Stomach (tissue), 9 donors: ENCODE data around the gene MRPL55. TPM values are rescaled to one million over a fixed set of nuclear protein-coding genes. Genes with fewer than 3 reads are reported as not detected.
"Not testable (repeated sequence)": the region's sequence is repeated elsewhere in the genome, so short reads cannot be mapped to it uniquely, and the experiment has no call there.

Experiments
- DNase-seq, 2 donors: peaks; one replicate each; pipeline versions ENCODE4 v3.0.0 to v3.0.0-alpha.2; 2013 to 2019
- H3K27ac ChIP-seq, 5 donors: fragments of 200-600 bp in 4 of 5; sonication (generic) in 4 of 5; one replicate each; pipeline ENCODE4 v1.5.1; 2013 to 2019; ENCODE audit warnings: mild to moderate bottlenecking in 1 of 5, moderate library complexity in 1 of 5
- H3K27me3 ChIP-seq, 3 donors: fragments of 200-600 bp; sonication (generic); one replicate each; pipeline ENCODE4 v1.5.1; 2017 to 2019; ENCODE audit warnings: mixed run types in 1 of 3
- H3K36me3 ChIP-seq, 4 donors: fragments of 200-600 bp; sonication (generic); 1 replicate in 3 of 4; 2 replicates in 1 of 4; pipeline ENCODE4 v1.5.1; 2016 to 2019
- H3K4me1 ChIP-seq, 4 donors: fragments of 200-600 bp; sonication (generic); one replicate each; pipeline ENCODE4 v1.5.1; 2016 to 2019
- H3K4me3 ChIP-seq, 4 donors: fragments of 200-600 bp; sonication (generic) in 3 of 4; one replicate each; pipeline ENCODE4 v1.5.1; 2016 to 2019; ENCODE audit warnings: mild to moderate bottlenecking in 1 of 4
- H3K9me3 ChIP-seq, 4 donors: fragments of 200-600 bp; sonication (generic); one replicate each; pipeline ENCODE4 v1.5.1; 2016 to 2019
- CTCF ChIP-seq, 7 experiments: fragments of 450-650 bp in 4 of 7; fragments of 200-600 bp in 3 of 7; sonication (generic) in 3 of 7; IDR thresholded peaks; one replicate each; pipeline ENCODE4 v1.5.1; 2016 to 2019; ENCODE audit warnings: antibody characterized with exemption in 7 of 7, control low read depth in 2 of 7, mild to moderate bottlenecking in 1 of 7
- EP300 ChIP-seq: sonication (generic); formaldehyde crosslinking; IDR thresholded peaks from one replicate; pipeline ENCODE4 v1.6.1; 2017; ENCODE audit warnings: antibody characterized with exemption
- POLR2A ChIP-seq, 4 donors: fragments of 450-650 bp; IDR thresholded peaks; one replicate each; pipeline ENCODE4 v1.6.1; 2016; ENCODE audit warnings: antibody characterized with exemption in 4 of 4, control low read depth in 2 of 4, mild to moderate bottlenecking in 1 of 4, moderate library complexity in 1 of 4
- POLR2AphosphoS5 ChIP-seq, 3 donors: sonication (generic); formaldehyde crosslinking; IDR thresholded peaks; one replicate each; pipeline ENCODE4 v1.6.1; 2016; ENCODE audit warnings: antibody characterized with exemption in 3 of 3
- WGBS, 5 donors: extraction: QIAGEN DNeasy Blood & Tissue Kit in 3 of 5; methylation state at CpG; one replicate each; pipeline versions ENCODE4 v1.1.5 to v1.1.7; 2013 to 2018; 5-methylcytosine and 5-hydroxymethylcytosine counted together
- intact Hi-C: fragments of 100-400 bp; cut with DNase I; formaldehyde crosslinking; loops from one replicate; pipeline ENCODE4 v1.15.1; 2023; ENCODE audit warnings: low total_unique reads
- polyA plus RNA-seq, 3 donors: library from polyadenylated mRNA; stranded (reverse); fragments of 200-250 nt; gene quantifications; one replicate each; pipeline ENCODE4 v1.2.3, GENCODE V29; 2013
- total RNA-seq, 5 donors: library from RNA; depleted of rRNA; stranded (reverse); fragments of >200 nt; gene quantifications; one replicate each; pipeline versions ENCODE4 v1.1.0 to v1.2.3, GENCODE V29; 2014 to 2016
- donor health status: healthy with polysubstance abuse.
- donor health status: Bipolar disorder and iron deficiency.
- donor health status: healthy.

Gene MRPL55
- total and polyA plus RNA-seq, 8 donors: 18.7 to 158 (median 100) TPM

GRCh38 chr1:228112617-228113016 lies 3.5 kb upstream of the MRPL55 start:
- H3K4me3 ChIP-seq: no peak overlapping the region
- WGBS, 5 donors: 86 to 94% (median 88%) methylated on average over 1 of the region's 1 CpG
- no peaks in the 10 kb centered on the region for H3K9me3 ChIP-seq
- TF ChIP-seq EP300 (no peak), POLR2AphosphoS5 (IDR thresholded peaks at IDR 0.05) (no peak), POLR2A (IDR thresholded peaks at IDR 0.05) (no peak), CTCF (IDR thresholded peaks at IDR 0.05) (no peak)
- DNase-seq: no peak
- H3K27ac ChIP-seq: no peak overlapping the region
- peaks cover 19 to 29% (median 24%) of the 10 kb centered on the region in 4 donors for H3K4me1 ChIP-seq
- no peaks in the 10 kb centered on the region for H3K27me3 ChIP-seq
- peaks cover 0 to 4% (median 4%) of the 10 kb centered on the region in 4 donors for H3K36me3 ChIP-seq
- intact Hi-C loops: no loop called here

GRCh38 chr1:228112167-228112566 lies 3.1 kb upstream of the MRPL55 start:
- H3K4me1 ChIP-seq: peaks cover 20 to 33% (median 28%) of the 10 kb centered on the region in 4 donors
- H3K27ac ChIP-seq: no peak overlapping the region
- 87 to 90% (median 88%) methylated on average over 7 of the region's 7 CpGs for whole genome bisulfite sequencing, 5 donors
- no peak overlapping the region for H3K4me3 ChIP-seq
- intact Hi-C loops: no loop called here
- no peak for TF ChIP-seq POLR2AphosphoS5 (IDR thresholded peaks at IDR 0.05)
- TF ChIP-seq CTCF (IDR thresholded peaks at IDR 0.05): no peak
- TF ChIP-seq POLR2A (IDR thresholded peaks at IDR 0.05): no peak
- TF ChIP-seq EP300: no peak
- no peaks in the 10 kb centered on the region for H3K27me3 ChIP-seq
- H3K9me3 ChIP-seq: no peaks in the 10 kb centered on the region
- H3K36me3 ChIP-seq: peaks cover 4 to 9% (median 8%) of the 10 kb centered on the region in 4 donors
- DNase-seq: no peak

- H3K27me3 ChIP-seq, DNase-seq, H3K9me3 ChIP-seq, H3K27ac ChIP-seq, intact Hi-C loops, H3K4me3 ChIP-seq: not testable (repeated sequence)
- Histone ChIP-seq H3K4me1 (peaks cover 20 to 33% (median 28%) of the 10 kb centered on the region in 4 donors), H3K36me3 (peaks cover 10 to 17% (median 17%) of the 10 kb centered on the region in 4 donors)
- 85 to 98% (median 91%) methylated on average over 6 of the region's 6 CpGs for WGBS, 5 donors
Measured at GRCh38 chr1:228111315-228111714, 2.2 kb upstream of the MRPL55 start.

GRCh38 chr1:228110556-228110955 lies 1.5 kb upstream of the MRPL55 start:
- no peaks in the 10 kb centered on the region for H3K9me3 ChIP-seq
- H3K4me1 ChIP-seq: peaks cover 20 to 33% (median 28%) of the 10 kb centered on the region in 4 donors
- no peaks in the 10 kb centered on the region for H3K27me3 ChIP-seq
- 48 to 63% (median 59%) methylated on average over 7 of the region's 7 CpGs for WGBS, 5 donors
- intact Hi-C loops: no loop called here
- TF ChIP-seq EP300 (no peak), CTCF (IDR thresholded peaks at IDR 0.05) (no peak), POLR2A (IDR thresholded peaks at IDR 0.05) (no peak), POLR2AphosphoS5 (IDR thresholded peaks at IDR 0.05) (no peak)
- H3K4me3 ChIP-seq: no peak overlapping the region
- no peak for DNase-seq
- peaks cover 14 to 25% (median 24%) of the 10 kb centered on the region in 4 donors for H3K36me3 ChIP-seq
- H3K27ac ChIP-seq: peak overlapping the region in 3 of 5 donors; percentile 89 to 95 (median 92)

GRCh38 chr1:228109962-228110488 lies 926 bp upstream of the MRPL55 start:
- H3K4me1 ChIP-seq: peaks cover 20 to 33% (median 28%) of the 10 kb centered on the region in 4 donors
- 28 to 30% (median 29%) methylated on average over 15 of the region's 15 CpGs for WGBS, 5 donors
- no peaks in the 10 kb centered on the region for H3K9me3 ChIP-seq
- TF ChIP-seq POLR2AphosphoS5 (IDR thresholded peaks at IDR 0.05): no peak
- no peak for TF ChIP-seq CTCF (IDR thresholded peaks at IDR 0.05)
- TF ChIP-seq POLR2A (IDR thresholded peaks at IDR 0.05): no peak
- TF ChIP-seq EP300: no peak
- H3K4me3 ChIP-seq: peak overlapping the region; percentile 63 to 89 (median 84)
- peak overlapping the region; percentile 88 to 95 (median 92) for H3K27ac ChIP-seq
- intact Hi-C loops: no loop called here
- peaks cover 14 to 29% (median 26%) of the 10 kb centered on the region in 4 donors for H3K36me3 ChIP-seq
- H3K27me3 ChIP-seq: no peaks in the 10 kb centered on the region
- no peak for DNase-seq
